Fibroblast of gingiva (primary cell): Measurements from ENCODE around the gene ZSWIM5.
A peak's percentile ranks its signal among the peaks of the same experiment; 100 is the strongest.
"Not testable (repeated sequence)": the region's sequence is repeated elsewhere in the genome, so short reads cannot be mapped to it uniquely, and the experiment has no call there.

Experiments
- DNase-seq: peaks from one replicate; pipeline ENCODE4 v3.0.0-alpha.2; 2011; ENCODE audit warnings: low read depth

The ZSWIM5 gene

GRCh38 chr1:45002650-45003645, 203.5 kb downstream of the ZSWIM5 start:
- no peak for DNase-seq

- DNase-seq = not testable (repeated sequence)
These were observed 204.8 kb downstream of the ZSWIM5 start for GRCh38 chr1:45001576-45001975.

- DNase-seq = peak; percentile 29
These were observed 205.4 kb downstream of the ZSWIM5 start for GRCh38 chr1:45001011-45001481.

GRCh38 chr1:44999232-44999631, 207.2 kb downstream of the ZSWIM5 start:
- DNase-seq = no peak

- no peak for DNase-seq
These were observed 210.8 kb downstream of the ZSWIM5 start for GRCh38 chr1:44995467-44996238.

- no peak for DNase-seq
These were observed 212.0 kb downstream of the ZSWIM5 start for GRCh38 chr1:44994309-44994898.

- DNase-seq = no peak
These were observed 217.8 kb downstream of the ZSWIM5 start for GRCh38 chr1:44988531-44989156.

- no peak for DNase-seq
These were observed 220.6 kb downstream of the ZSWIM5 start for GRCh38 chr1:44985747-44986359.

GRCh38 chr1:44977372-44977771, 229.0 kb downstream of the ZSWIM5 start:
- not testable (repeated sequence) for DNase-seq

GRCh38 chr1:44976252-44976651, 230.2 kb downstream of the ZSWIM5 start:
- no peak for DNase-seq

- no peak for DNase-seq
These were observed 232.8 kb downstream of the ZSWIM5 start for GRCh38 chr1:44973645-44974044.

GRCh38 chr1:44970317-44970716, 236.1 kb downstream of the ZSWIM5 start:
- no peak for DNase-seq
